COLO668 (cell line): ENCODE measurements around the gene ZNF607.
"Not testable (repeated sequence)": the region's sequence is repeated elsewhere in the genome, so short reads cannot be mapped to it uniquely, and the experiment has no call there.

Experiments used
- DNase-seq: peaks from one replicate; lab custom pipeline; 2025; ENCODE audit not compliant: unreplicated experiment; lab: John Stamatoyannopoulos, UW

The ZNF607 gene

DNA sequence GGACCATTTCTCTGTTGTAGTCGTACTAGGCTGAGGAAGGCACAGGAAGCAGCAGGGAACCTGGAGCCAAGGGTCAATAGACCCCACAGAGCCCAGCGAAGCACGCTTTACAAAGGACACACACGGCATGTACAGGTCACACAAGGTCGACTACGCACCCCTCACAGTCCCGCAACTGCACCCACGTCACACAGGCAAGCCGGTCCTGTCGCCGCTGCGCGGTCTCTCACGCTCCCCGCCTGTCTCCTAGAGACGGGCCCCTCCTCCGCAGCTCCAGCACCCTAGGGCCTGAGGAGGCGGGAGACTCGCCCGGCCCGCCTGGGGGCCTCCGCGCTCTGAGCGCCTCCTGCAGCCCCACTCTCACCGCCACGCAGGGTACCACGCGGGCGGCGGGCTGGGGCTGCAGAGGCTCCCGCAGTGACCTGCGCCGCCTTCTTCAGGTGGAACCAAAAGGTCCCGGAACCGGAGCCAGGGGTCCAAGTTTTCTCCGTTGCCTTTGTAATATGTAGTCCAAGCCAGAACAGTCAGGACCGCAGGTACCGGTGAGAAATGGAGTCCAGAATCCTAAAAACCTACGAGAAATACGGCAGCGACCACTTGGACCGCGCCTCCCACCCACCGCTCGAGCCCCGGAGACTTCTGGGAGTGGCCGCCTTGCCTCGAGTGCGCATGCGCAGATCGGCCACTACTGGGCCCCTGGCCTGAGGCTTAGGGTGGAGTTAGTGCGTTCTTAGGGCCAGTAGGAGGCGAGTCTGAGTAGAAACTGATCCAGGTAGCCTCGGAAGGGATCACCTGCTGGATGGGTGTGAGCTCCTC, at the start of gene ZNF607:
Gene ZNF607, minus strand, starts transcription at position 651 of the 816 bp plus-strand sequence. CDS start 8,143 bp downstream, outside the sequence.
- DNase-seq = peak; percentile 95

DNA sequence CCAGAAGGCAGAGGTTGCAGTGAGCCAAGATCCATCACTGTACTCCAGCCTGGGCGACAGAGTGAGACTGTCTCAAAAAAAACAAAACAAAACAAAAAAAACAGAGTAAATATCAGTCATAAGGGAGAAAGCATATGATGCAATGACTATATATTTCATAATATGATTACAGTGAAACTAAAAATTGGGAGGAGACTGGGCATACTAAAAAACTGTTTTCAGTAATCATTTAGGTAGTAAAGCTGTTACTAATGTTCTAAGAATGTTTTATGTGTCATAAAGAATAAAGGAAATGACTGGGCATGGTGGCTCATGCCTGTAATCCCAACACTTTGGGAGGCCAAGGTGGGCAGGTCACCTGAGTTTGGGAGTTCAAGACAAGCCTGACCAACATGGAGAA, 43.9 kb upstream of the ZNF607 start:
- DNase-seq = no peak

DNA sequence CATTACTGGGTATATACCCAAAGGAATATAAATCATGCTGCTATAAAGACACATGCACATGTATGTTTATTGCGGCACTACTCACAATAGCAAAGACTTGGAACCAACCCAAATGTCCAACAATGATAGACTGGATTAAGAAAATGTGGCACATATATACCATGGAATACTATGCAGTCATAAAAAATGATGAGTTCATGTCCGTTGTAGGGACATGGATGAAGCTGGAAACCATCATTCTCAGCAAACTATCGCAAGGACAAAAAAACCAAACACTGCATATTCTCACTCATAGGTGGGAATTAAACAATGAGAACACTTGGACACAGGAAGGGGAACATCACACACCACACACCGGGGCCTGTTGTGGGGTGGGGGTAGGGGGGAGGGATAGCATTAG, 38.1 kb upstream of the ZNF607 start:
- not testable (repeated sequence) for DNase-seq

DNA sequence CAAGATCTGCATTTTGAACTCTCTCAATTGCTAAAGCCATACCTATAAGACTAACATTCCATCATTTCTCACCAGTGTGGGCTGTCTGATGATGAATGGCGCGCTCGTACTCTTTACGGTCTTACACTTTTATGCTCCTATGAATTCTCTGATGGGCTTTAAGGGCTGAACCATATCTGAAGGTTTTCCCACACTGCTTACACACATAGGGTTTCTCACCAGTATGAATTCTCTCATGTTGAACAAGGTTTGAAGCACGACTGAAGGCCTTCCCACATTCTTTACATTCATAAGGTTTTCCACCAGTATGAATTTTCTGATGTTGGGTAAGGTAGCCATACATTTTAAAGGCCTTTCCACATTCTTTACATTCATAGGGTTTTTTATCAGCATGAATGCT, 18.8 kb upstream of the ZNF607 start:
- no peak for DNase-seq

DNA sequence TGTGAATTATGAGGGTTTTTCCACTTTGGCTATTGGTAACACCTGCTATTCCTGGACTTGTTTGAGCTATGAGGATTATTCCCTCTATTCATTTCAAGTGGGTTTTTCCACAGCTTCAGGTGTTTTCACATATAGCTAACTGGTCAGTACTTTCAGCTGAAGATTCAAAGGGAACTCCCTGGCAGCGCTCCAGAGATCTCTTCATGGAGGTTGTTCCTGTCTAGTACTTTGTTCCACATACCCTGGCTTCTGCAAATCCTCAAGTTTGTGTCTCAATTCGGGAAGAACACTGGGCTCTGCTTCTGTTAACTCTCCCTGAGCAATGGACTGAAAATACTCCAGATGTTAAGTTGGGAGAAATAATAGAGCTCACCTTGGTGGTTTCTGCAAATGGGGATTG, 5.6 kb upstream of the ZNF607 start:
- DNase-seq = no peak

DNA sequence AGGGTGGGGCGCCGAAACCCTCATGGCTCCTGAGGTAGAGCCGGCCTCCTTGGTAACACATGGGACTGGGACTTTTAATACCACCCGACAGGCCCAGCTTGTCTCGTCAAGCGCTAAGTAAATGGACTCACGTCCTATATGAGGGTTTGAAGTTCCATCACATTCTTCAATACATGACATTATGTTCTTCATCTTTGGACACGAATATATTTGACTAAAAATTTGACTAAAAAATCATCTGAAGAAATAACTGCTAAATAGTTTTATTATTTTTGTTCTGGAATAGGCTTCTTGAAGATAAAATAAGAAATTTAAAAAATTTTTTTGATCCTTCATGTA, 335 bp upstream of the ZNF607 start:
- DNase-seq = no peak

DNA sequence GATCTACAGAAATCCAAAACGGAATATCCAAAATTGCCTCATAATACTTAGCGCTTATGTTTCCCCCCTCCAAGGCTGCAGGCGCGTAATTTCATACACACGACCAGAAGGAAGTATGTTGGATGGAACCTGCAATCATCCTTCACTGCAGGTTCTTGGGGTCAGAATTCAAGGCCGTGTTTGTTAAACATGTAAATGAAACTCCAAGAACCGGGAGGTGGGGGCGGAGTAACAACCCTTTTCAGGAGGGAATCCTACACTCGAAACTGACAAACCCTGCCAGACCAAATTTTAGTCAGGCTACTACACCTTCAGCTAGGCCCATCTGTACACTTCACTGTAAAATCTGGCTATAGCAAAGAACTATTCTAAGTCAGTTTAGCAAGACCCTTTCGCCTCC, 1.3 kb downstream of the ZNF607 start:
- DNase-seq = no peak

DNA sequence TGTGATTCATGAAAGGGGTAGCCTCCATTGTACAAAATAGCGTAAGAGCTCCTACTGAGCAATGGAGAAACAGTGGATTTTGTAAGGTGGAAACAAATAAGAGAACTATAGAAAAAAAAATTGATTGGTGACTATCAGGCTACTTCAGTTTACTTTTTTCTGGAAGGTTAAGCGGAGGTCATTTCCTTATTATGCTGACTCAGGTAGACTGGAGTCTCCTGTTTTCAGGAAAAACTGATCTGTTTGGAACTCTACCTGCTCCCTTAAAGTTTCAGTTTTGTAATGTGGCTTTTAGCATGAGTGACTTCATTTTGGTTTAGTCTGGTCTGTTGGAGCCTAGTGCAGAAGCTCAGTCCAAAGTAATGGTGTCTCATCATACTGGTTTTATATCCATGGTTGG, 3.4 kb downstream of the ZNF607 start:
- DNase-seq = no peak

DNA sequence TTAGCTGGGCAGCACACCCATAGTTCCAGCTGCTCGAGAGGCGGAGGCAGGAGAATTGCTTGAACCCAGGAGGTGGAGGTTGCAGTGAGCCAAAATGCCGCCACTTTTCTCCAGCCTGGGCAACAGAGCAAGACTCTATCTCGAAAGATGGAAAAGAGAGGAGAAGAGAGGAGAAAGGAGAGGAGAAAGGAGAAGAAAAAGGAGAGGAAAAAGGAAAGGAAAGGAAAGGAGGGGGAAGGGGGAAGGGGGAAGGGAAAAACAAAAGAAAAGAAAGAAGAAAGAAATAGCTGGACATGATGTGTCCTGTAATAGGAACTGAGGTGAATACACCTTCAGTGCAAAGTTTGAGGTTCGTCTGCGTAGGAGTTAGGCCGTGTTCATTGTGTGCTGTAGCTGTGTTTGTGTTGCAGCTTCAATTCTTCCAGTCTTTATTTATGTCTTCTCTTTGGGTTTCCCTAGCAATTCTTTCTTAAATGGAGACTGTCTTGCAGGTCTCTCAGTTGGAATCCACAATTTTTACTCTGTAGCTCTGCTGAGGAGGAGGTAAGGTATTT, 13.4 kb downstream of the ZNF607 start:
- DNase-seq = no peak

DNA sequence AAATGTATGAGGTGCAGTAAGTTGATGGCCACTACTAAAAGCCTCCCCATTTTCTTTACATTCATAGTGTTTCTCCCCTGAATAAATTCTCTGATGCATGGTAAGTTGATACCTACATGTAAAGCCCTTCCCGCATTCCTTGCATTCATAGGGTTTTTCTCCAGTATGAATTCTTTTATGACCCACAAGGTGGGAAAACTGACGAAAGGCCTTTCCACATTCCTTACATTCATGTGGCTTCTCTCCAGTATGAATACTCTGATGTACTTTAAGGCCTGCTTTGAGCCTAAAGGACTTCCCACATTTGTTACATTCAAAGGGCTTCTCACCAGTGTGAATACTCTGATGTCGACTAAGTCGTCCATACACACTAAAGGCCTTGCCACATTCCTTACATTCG, 20.5 kb downstream of the ZNF607 start:
- DNase-seq = no peak

DNA sequence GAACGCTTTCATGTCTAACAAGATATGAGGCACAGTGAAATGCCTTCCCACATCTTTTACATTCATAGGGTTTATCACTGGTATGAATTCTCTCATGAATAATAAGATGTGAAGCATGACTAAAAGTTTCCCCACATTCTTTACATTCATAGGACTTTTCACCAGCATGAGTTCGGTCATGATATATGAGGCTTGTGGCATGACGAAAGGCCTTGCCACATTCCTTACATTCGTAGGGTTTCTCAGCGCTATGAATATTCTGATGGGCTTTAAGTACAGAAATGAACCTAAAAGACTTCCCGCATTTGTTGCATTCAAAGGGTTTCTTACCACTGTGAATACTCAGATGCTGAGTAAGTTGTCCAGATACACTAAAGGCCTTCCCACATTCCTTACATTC, 21.3 kb downstream of the ZNF607 start:
- no peak for DNase-seq

DNA sequence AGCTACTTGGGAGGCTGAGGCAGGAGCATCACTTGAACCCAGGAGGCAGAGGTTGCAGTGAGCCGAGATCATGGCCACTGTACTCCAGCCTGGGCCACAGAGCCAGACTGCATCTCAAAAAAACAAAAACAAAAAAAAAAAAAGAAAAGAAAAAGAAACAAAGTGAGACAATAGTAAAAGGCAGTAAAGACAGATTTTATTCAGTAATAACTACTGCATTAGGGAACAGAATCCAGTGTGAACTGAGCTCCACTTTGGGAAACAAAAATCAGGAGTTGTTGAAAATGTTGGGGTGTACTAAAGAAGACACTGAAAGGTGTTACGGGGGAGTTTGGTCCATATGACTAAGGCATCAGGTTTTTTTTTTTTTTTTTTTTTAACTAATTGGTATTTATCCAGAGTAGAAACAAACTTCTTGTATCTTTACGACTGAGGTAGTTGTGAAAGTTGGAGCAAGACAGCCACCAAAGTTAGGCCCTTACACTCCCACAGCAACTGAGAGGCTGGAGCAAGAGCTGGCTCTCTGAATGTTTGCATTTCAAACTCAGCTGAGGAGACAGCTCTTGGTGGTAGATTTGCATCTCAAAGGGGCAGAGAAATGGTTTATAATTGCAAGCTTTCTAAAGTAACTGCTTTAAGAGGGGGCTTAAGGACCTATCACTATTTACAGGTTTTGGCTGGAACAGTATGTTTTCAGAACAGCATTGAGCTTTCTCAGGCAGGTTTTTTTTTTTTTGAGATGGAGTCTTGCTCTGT, 24.2 kb downstream of the ZNF607 start:
- DNase-seq = no peak

DNA sequence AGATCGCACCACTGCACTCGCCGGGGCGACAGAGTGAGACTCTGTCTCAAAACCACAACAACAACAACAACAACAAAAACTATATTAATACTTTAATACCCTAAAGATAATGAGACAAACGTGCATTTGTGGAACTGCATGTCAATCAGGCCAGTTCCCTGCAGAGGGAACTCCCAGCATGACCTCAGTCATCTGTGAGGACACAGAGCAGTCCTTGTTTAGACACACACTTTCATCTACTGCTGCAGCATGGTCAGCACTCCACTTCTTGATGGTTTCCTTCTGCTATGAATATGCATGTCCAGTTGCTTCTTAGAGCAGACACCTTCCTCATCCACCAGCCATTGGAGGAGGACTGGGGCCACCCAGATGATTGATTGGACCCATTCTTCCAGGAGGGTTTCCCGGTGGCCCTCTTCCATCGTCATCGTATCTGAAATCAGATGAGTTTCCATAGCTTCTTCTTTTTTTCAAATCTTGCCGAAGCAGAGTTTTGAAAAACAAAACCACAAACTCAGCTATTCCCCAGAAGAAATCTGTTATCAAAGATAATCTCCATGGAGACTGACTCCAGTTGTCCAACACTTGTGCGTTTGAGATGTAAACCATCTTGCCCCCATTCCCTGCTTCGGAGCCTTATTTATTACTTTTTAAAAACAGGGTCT, 26.5 kb downstream of the ZNF607 start:
- no peak for DNase-seq

DNA sequence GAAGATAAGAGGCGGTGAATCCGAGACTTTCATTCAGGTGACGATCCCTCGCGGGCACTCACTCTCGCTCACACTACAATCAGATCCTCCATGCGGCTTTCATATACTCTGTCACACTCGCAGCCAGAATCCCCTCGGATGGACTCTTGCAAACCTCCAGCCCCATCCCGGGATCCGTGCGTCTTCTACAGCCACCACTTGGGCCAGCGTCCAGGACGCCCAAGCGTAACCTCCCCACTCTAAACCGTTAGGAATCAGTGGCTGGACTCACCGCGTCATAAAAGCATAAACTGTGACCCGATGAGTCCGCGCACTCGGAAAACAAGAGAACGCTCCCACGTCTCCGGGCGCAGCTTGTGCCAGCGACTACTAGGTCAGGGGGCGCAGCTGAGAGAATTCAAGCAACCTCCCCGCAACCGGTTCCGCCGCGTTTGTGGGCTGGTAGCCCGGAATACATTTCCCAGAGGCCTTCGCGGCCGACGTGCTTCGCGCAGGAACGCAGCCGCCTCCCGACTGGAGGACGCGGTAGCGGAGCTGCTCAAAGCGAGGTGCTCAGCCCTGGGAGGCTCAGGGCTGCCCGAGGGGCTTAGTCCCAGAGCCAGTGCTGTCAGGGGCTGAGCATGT, 27.6 kb downstream of the ZNF607 start:
- no peak for DNase-seq

DNA sequence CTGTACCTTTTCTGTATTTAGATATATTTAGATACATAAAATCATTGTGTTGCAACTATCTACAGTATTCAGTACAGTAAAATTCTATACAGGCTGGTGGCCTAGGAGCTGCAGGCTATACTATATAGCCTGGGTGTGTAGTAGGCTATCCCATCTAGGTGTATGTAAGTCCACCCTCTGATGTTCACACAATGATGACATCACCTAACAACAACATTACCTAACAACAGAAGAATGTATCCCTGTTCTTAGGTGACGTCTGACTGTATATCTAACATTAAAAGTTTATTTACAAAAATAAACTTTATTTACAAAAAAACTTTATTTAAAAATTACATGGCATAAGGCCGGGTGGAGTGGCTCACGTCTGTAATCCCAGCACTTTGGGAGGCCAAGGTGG, 36.0 kb downstream of the ZNF607 start:
- no peak for DNase-seq

DNA sequence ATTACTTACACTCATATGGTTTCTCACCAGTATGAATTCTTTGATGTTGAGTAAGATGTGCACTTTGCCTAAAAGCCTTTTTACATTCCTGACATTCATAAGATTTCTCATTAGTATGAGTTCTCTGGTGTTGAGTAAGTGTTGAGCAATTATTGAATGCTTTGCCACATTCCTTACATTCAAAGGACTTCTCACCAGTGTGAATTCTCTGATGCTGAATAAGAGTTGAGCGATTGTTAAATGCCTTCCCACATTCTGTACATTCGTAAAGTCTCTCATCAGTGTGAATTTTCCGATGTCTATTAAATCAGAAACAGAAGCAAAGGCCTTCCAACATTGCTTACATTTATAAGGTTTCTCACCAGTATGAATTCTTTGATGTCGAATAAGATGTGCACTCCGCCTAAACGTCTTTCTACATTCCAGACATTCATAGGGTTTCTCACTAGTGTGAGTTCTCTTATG, 50.1 kb downstream of the ZNF607 start:
- no peak for DNase-seq

DNA sequence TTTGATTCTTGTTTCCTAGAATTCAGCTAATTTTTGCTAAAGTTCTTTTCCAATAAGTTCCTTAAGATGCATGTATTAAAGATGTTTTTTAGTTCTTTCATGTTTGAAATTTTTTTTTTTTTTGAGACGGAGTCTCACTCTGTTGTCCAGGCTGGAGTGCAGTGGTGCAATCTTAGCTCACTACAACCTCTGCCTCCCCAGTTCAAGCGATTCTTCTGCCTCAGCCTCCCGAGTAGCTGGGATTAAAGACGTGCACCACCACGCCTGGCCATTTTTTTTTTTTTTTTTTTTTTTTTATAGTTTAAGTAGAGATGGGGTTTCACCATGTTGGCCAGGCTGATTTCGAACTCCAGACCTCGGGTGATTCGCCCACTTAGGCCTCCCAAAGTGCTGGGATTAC, 62.4 kb downstream of the ZNF607 start:
- DNase-seq = not testable (repeated sequence)

DNA sequence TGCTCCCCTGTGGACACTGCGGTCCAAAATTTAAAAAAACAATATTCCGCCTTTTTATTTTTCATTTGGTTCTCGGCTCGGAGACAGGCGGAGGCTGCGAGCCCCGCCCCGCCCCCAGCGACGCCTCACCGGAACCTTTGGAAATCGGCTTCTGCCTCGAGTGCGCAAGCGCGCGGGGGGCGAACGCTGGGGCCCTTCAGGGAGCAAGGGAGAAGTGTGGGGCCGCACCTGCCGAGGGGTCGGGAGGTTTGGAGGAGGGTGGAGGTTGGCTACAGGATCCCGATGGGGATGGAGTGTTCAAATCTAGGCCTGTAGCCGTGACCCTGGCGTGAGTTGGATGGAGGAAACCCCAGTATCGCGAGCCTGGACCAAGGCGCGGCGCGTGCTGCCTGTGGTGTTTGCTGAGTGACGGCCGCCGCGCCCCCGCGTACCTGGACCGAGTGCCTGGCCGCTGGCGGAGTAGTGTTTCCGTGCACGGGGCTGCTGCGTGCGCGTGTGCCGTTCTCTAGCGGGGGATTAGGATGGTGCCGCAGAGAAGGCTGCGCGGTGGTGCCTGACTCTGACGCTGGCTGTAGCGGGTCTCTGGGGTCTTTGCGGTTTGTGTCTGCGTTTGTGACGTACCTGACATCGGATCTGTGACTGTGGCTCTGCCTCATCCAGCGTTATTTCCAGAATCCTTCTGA, 63.7 kb downstream of the ZNF607 start:
- DNase-seq = peak; percentile 94

DNA sequence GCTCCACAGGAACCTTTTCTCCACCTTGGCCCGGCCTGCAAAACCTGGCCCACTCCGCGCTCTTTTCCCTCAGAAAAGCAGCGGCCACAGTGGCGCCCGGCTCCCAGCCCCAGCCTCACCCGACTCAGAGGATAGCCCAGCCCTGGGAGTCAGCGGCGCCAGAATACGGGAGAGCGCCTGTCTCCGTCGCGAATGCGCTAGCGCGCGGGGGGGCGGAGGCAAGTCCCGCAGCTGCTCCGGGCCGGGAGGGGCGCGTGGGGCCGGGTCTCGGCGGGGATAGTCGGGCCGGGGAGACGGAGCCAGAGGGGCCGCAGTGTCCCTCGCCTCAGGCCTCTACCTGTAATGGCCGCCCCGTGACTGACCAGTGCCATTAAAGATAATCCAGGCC, 64.3 kb downstream of the ZNF607 start, which contains the start of gene ZFP30:
Gene ZFP30, minus strand, starts transcription at position 165 of the 388 bp plus-strand sequence. CDS start 7,643 bp downstream, outside the sequence.
- DNase-seq = peak; percentile 90

DNA sequence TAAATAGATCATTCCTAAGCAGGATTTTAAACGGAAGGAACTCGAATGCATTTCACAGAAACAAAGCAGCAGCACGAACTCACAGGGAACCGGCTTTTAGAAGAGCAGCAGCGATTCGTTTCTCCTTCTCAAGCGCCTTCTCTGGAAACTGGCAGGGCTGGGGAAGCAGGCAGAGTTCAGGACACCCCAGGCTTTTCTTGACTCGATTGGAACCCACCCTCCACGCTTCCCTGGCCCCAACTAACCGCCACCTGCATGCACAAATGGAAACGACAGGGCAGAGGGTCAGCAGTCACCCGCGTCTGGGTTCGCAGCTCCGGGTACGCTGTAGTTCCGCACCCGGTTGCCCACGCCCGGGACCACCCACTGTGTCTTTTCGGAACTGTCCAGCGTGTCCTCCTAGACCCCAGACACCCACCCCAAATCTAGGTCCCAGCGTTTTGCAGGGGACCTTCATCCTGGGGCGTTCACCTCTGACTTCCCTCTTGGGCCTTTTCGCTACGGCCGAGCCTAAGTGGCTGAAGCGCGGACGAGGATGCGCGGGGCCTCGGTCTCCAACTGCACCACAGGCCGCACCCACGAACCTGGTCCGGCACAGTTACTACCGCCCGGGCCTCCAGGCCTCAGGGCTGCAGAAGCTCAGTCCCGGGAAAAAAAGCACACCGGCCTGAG, 64.8 kb downstream of the ZNF607 start:
- DNase-seq = peak; percentile 69
